GM21381 (cell line): ENCODE measurements around the gene PCDHGC4.

Experiments
- ATAC-seq: cut with Tn5 transposase; IDR thresholded peaks from one replicate; pipeline ENCODE4 v1.9.1; 2021; ENCODE audit warnings: mild to moderate bottlenecking, moderate library complexity; ENCODE audit not compliant: unreplicated experiment

The PCDHGC4 gene

DNA sequence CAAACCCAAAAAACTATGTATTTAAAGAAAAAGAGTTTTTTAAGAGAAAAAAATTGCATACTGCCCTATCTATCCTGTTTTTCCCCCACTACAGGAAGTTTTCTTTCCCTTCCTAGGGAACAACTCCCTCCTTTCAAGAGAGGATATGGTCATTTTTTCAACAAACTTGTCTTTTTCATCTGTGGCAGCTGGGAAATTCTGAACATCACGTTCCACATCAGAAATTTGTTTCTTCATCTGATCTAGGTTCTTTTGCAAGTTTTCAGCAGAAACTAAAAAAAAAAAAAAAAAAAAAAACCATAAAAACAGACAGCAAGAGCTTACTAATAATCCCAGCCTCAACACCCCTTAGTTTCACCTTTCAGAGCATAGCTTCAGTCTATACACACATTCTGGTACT, 42.6 kb downstream of the PCDHGC4 start:
- ATAC-seq: no peak

DNA sequence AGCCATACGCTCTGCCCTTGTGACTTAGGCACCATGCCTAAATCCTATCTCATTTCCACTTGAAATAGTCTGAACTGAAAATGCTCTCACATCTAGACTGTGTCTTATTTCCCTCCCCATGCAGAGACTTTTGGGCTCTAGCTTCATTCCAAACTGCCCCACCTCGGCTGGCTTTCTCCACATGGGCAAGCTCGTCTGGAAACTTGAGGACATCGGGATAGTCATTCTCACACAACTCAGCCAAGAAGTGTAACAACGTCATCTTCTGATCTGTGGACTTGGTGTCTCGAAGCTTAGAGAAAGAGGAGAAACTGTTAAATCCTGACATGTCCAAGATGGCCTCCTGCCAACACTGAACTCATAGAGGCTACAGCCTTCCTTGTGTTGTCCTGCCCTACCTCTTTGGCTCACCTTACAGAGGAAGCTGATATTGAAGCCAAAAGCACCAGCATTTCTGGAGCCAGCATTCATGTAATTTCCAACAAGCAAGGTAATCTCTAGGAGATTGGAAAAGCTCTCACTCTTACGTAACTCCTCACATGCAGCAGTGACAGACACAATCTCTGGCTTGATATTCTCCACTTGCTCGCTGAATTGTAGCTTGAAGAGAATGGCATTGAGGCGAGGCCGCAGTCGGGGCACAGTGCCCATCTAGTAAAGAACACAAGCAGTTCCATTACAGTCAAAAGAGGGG, 43.6 kb downstream of the PCDHGC4 start:
- ATAC-seq: no peak

DNA sequence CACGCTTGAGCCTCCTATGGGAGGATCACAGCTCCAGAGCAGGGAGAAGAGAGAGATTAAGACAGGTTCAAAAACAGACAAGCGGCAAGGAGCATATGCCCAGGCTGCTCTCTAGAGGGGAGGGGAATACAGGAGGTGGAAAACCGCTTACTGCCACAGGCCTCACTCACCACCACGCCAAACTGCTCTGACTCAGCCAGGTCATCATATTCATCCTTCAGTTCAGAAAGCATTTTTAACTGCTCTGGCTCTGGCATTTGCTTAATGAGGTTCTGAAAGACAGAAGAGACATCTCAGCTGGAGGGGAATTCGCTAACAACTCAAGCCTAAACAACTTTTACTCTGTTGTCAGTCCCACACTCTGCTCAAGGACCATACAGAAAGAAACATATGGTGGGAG, 44.2 kb downstream of the PCDHGC4 start:
- no peak for ATAC-seq

DNA sequence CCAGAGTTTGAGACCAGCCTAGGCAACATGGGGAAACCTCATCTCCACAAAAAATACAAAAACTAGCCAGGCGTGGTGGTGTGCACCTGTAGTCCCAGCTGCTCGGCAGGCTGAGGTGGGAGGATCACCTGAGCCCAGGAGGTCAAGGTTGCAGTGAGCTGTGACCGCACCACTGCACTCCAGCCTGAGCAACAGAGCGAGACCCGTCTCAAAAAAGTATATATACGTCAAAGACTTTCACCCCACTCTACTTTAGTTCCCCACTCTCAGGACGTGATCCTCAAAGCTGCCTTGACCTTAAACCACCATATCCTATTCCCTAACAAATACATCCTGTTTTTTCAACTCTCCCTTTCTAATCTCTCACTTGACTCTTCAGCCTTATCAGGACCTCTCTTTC, 45.0 kb downstream of the PCDHGC4 start:
- ATAC-seq: no peak

DNA sequence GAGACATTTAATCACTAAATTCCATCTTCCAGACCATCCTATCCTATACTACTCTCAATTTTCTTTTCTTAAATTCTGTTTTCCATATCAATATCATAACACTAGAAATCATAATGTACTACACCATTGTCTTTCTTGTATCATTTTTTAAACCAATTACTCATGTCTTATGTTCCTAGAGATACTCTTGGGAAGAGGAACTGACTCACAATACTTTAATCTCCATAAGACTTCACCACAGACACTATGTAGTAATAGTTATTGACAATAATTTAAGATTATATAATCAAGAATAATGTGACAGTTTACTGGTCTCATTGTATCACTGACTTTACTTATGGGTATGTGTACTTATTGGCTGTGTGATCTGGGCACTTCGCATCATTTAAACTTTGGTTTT, 47.9 kb downstream of the PCDHGC4 start:
- no peak for ATAC-seq

DNA sequence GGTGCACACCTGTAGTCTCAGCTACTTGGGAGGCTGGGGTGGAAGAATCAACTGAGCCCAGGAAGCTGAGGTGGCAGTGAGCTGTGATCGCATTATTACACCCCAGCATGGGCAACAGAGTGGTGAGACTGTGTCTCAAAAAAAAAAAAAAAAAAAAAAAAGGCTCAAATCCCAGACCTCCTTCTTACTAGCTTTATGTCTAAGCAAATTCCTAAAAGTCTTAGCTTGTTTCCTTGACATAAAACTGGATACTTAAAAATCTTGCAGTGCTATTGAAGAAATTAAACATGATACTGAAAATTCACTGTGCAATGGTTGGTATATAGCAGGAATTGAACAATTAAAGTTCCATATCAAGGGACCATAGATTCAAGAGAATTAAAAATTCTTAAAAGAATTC, 49.1 kb downstream of the PCDHGC4 start:
- no peak for ATAC-seq

DNA sequence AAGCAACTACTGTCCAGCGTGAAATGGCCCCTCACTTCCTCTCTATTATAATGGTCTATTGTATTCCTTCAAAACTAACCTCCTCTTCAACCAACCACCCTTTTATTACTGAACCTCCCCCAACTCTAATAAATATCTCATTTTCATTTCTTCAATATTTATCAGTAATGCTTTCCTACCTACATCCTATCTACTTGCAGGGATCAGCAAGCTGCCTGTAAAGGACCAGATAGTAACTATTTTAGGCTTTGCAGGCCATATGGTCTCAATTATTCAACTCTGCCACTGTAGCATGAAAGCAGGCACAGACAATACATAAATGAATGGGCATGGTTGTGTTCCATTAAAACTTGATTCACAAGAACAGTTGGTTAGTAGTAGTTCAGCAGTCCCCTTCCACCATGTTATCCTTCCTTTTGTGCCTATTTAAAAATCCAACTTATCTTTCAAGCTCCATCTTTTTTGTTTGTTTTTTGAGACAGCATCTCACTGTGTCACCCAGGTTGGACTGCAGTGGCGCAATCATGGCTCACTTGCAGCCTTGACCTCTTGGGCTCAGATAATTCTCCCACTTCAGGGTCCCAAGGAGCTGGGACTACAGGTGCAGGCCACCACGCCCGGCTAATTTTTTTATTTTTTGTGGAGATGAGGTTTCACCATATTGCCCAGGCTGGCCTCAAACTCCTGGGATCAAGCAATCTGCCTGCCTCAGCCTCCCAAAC, 49.8 kb downstream of the PCDHGC4 start:
- no peak for ATAC-seq
